ENCODE data around the gene FAM3D. TPM values are rescaled to one million over a fixed set of nuclear protein-coding genes. Genes with fewer than 3 reads are reported as not detected.
A peak's percentile ranks its signal among the peaks of the same experiment; 100 is the strongest.

FAM3D gene
- total RNA-seq, 1 experiment from 2014 or later: not detected

DNA sequence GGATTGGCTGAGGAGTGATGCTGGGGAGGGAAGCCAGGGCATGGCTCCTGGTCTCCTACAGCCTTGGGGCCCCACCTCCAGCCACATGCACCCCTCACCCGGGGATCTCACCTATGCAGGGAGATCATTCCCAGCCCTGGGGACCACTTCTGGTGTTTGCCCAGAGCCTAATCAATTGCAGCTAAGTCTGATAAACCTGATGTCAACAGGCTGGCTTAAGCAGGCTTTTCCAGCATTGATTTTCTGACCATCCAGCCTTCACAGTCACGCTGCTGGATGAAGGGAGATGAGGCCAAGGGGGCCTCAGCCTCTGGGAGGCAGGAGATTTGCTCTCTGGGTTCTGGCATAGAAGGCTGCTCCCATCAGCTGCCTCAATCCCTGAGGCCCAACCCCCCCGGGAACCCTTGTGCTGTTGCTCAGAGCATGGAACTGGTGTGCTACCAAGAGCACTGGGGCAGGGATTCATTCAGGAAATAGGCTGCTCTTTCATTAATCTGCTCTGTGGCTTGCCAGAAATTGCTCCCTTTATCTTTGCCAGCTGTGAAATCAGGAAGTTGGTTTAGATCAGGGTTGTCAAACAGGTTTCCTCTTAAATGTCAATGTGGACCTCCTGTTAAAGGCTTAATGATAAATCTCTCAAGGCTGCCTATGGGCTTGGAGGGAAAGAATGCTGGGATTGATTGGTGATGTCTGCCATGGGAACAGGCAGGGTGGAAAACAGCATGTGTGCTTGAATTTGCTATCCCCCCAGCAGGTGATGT, 19.0 kb downstream of the FAM3D start:
- peaks cover 15% of the 10 kb centered on the region for H3K4me1 ChIP-seq (ENCODE audit: insufficient read depth, low read length)
- H3K4me2 ChIP-seq (ENCODE audit: low read length): no peak overlapping the region
- TF ChIP-seq, protein P1, sequence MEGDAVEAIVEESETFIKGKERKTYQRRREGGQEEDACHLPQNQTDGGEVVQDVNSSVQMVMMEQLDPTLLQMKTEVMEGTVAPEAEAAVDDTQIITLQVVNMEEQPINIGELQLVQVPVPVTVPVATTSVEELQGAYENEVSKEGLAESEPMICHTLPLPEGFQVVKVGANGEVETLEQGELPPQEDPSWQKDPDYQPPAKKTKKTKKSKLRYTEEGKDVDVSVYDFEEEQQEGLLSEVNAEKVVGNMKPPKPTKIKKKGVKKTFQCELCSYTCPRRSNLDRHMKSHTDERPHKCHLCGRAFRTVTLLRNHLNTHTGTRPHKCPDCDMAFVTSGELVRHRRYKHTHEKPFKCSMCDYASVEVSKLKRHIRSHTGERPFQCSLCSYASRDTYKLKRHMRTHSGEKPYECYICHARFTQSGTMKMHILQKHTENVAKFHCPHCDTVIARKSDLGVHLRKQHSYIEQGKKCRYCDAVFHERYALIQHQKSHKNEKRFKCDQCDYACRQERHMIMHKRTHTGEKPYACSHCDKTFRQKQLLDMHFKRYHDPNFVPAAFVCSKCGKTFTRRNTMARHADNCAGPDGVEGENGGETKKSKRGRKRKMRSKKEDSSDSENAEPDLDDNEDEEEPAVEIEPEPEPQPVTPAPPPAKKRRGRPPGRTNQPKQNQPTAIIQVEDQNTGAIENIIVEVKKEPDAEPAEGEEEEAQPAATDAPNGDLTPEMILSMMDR (conservative IDR thresholded peaks at IDR 0.05; ENCODE audit: low read depth, low read length): no peak
- TF ChIP-seq EZH2phosphoT487 (IDR thresholded peaks at IDR 0.05; ENCODE audit: borderline replicate concordance, low read length): no peak
- no peak for TF ChIP-seq EZH2 (IDR thresholded peaks at IDR 0.05; ENCODE audit: low read length, unreplicated experiment)
- no peak overlapping the region for H3K27ac ChIP-seq (ENCODE audit: low read length)
- H3K9me3 ChIP-seq (ENCODE audit: low read length): no peaks in the 10 kb centered on the region
- intact Hi-C loops (cut with micrococcal nuclease): no loop called here
- no peaks in the 10 kb centered on the region for H3K27me3 ChIP-seq (ENCODE audit: low read length)
- ATAC-seq (peak; percentile 26; the same call in 1 of the 2 replicates), DNase-seq (peak; percentile 70)
- H4K20me1 ChIP-seq (ENCODE audit: low read length): no peaks in the 10 kb centered on the region
- ChIA-PET CTCF (no interaction called here), POLR2A (ENCODE audit: unreplicated experiment) (no interaction called here)
- H3K4me3 ChIP-seq (ENCODE audit: low read length): no peak overlapping the region
- no peak overlapping the region for H2AFZ ChIP-seq (ENCODE audit: low read length)
- H3K79me2 ChIP-seq (ENCODE audit: low read length): no peaks in the 10 kb centered on the region
- no peaks in the 10 kb centered on the region for H3F3A ChIP-seq (ENCODE audit: low read length, unreplicated experiment)
- no peaks in the 10 kb centered on the region for H3K9me2 ChIP-seq (replicated peaks; ENCODE audit: low read length)
- H3K36me3 ChIP-seq (ENCODE audit: low read depth, low read length): no peaks in the 10 kb centered on the region
- no TSS peak for BruUV-seq (replicated peaks)
- H3K9ac ChIP-seq (ENCODE audit: low read length): no peak overlapping the region

GRCh38 chr3:58646503-58646902, 20.1 kb downstream of the FAM3D start:
- Histone ChIP-seq H3K4me3 (ENCODE audit: low read length) (no peak overlapping the region), H3K27me3 (ENCODE audit: low read length) (no peaks in the 10 kb centered on the region), H3K27ac (ENCODE audit: low read length) (no peak overlapping the region), H3K9me3 (ENCODE audit: low read length) (no peaks in the 10 kb centered on the region), H3K9ac (ENCODE audit: low read length) (no peak overlapping the region), H3F3A (ENCODE audit: low read length, unreplicated experiment) (no peaks in the 10 kb centered on the region), H3K4me2 (ENCODE audit: low read length) (no peak overlapping the region; the same call in 1 of the 2 replicates), H3K4me1 (ENCODE audit: insufficient read depth, low read length) (peaks cover 15% of the 10 kb centered on the region), H2AFZ (ENCODE audit: low read length) (no peak overlapping the region), H3K36me3 (ENCODE audit: low read depth, low read length) (no peaks in the 10 kb centered on the region), H3K9me2 (replicated peaks; ENCODE audit: low read length) (no peaks in the 10 kb centered on the region), H4K20me1 (ENCODE audit: low read length) (no peaks in the 10 kb centered on the region), H3K79me2 (ENCODE audit: low read length) (no peaks in the 10 kb centered on the region)
- DNase-seq (peak; percentile 65), ATAC-seq (peak; percentile 69)
- intact Hi-C loops (cut with micrococcal nuclease): no loop called here
- ChIA-PET POLR2A (ENCODE audit: unreplicated experiment) (no interaction called here), CTCF (no interaction called here)
- no TSS peak for BruUV-seq (replicated peaks)
- TF ChIP-seq, protein P1 (conservative IDR thresholded peaks at IDR 0.05; ENCODE audit: low read depth, low read length): no peak
- TF ChIP-seq EZH2 (IDR thresholded peaks at IDR 0.05; ENCODE audit: low read length, unreplicated experiment): no peak
- no peak for TF ChIP-seq EZH2phosphoT487 (IDR thresholded peaks at IDR 0.05; ENCODE audit: borderline replicate concordance, low read length)

GRCh38 chr3:58645726-58646125, 20.8 kb downstream of the FAM3D start:
- peaks cover 19% of the 10 kb centered on the region for H3K4me1 ChIP-seq (ENCODE audit: insufficient read depth, low read length)
- H3K27me3 ChIP-seq (ENCODE audit: low read length): no peaks in the 10 kb centered on the region
- no peaks in the 10 kb centered on the region for H3K9me3 ChIP-seq (ENCODE audit: low read length)
- no peak overlapping the region for H3K4me3 ChIP-seq (ENCODE audit: low read length)
- H3K4me2 ChIP-seq (ENCODE audit: low read length): no peak overlapping the region
- no TSS peak for BruUV-seq (replicated peaks)
- no peaks in the 10 kb centered on the region for H3F3A ChIP-seq (ENCODE audit: low read length, unreplicated experiment)
- H4K20me1 ChIP-seq (ENCODE audit: low read length): no peaks in the 10 kb centered on the region
- no peak overlapping the region for H3K9ac ChIP-seq (ENCODE audit: low read length)
- TF ChIP-seq, protein P1 (conservative IDR thresholded peaks at IDR 0.05; ENCODE audit: low read depth, low read length): 0 out of 2 replicates have a peak, but pooled peaks have one; percentile 10
- TF ChIP-seq EZH2phosphoT487 (IDR thresholded peaks at IDR 0.05; ENCODE audit: borderline replicate concordance, low read length): no peak
- no peaks in the 10 kb centered on the region for H3K36me3 ChIP-seq (ENCODE audit: low read depth, low read length)
- intact Hi-C loops (cut with micrococcal nuclease): no loop called here
- no peaks in the 10 kb centered on the region for H3K9me2 ChIP-seq (replicated peaks; ENCODE audit: low read length)
- H2AFZ ChIP-seq (ENCODE audit: low read length): no peak overlapping the region
- DNase-seq (peak; percentile 26), ATAC-seq (no peak)
- no peak overlapping the region for H3K27ac ChIP-seq (ENCODE audit: low read length)
- ChIA-PET CTCF (interaction anchor here (0.6 kb wide), 1 partner anchor 14 kb away, joined by 3 read pairs; no protein-coding TSS in a partner anchor), POLR2A (ENCODE audit: unreplicated experiment) (no interaction called here)
- no peaks in the 10 kb centered on the region for H3K79me2 ChIP-seq (ENCODE audit: low read length)
